ENCODE measurements around the gene MYO18B. TPM values are rescaled to one million over a fixed set of nuclear protein-coding genes. Genes with fewer than 3 reads are reported as not detected.

The MYO18B gene
- total RNA-seq, 1 donor from 2014 or later, result 1.9 TPM

GRCh38 chr22:25750569-25751173 is 8.7 kb downstream of the MYO18B start:
- Mint-ChIP-seq H3K27ac (no peak overlapping the region), H3K4me3 (ENCODE audit: low read depth) (no peak overlapping the region), H3K9me3 (ENCODE audit: low read depth) (peaks cover 2% of the 10 kb centered on the region), H3K36me3 (ENCODE audit: insufficient read depth) (no peaks in the 10 kb centered on the region), H3K27me3 (peaks cover 30% of the 10 kb centered on the region), H3K4me1 (ENCODE audit: low read depth) (no peaks in the 10 kb centered on the region)
- DNase-seq (ENCODE audit: low spot score, unreplicated experiment), result no peak
- no peak for TF ChIP-seq CTCF (IDR thresholded peaks at IDR 0.05; ENCODE audit: unreplicated experiment)

GRCh38 chr22:25751174-25751581 is 9.2 kb downstream of the MYO18B start:
- no peaks in the 10 kb centered on the region for H3K36me3 Mint-ChIP-seq (ENCODE audit: insufficient read depth)
- H3K27ac Mint-ChIP-seq, result no peak overlapping the region
- TF ChIP-seq CTCF (IDR thresholded peaks at IDR 0.05; ENCODE audit: unreplicated experiment), result no peak
- H3K4me3 Mint-ChIP-seq (ENCODE audit: low read depth), result no peak overlapping the region
- no peaks in the 10 kb centered on the region for H3K4me1 Mint-ChIP-seq (ENCODE audit: low read depth)
- DNase-seq (ENCODE audit: low spot score, unreplicated experiment), result no peak
- H3K9me3 Mint-ChIP-seq (ENCODE audit: low read depth), result peaks cover 2% of the 10 kb centered on the region
- H3K27me3 Mint-ChIP-seq, result peaks cover 28% of the 10 kb centered on the region

- Mint-ChIP-seq H3K4me3 (ENCODE audit: low read depth) (no peak overlapping the region), H3K36me3 (ENCODE audit: insufficient read depth) (no peaks in the 10 kb centered on the region), H3K27ac (no peak overlapping the region), H3K9me3 (ENCODE audit: low read depth) (peaks cover 2% of the 10 kb centered on the region), H3K27me3 (peaks cover 28% of the 10 kb centered on the region), H3K4me1 (ENCODE audit: low read depth) (no peaks in the 10 kb centered on the region)
- no peak for DNase-seq (ENCODE audit: low spot score, unreplicated experiment)
- no peak for TF ChIP-seq CTCF (IDR thresholded peaks at IDR 0.05; ENCODE audit: unreplicated experiment)
Observed at GRCh38 chr22:25752615-25753214, 10.7 kb downstream of the MYO18B start.

GRCh38 chr22:25753252-25753651 is 11.3 kb downstream of the MYO18B start:
- no peak for TF ChIP-seq CTCF (IDR thresholded peaks at IDR 0.05; ENCODE audit: unreplicated experiment)
- Mint-ChIP-seq H3K36me3 (ENCODE audit: insufficient read depth) (no peaks in the 10 kb centered on the region), H3K4me3 (ENCODE audit: low read depth) (no peak overlapping the region)

GRCh38 chr22:25754527-25755202 is 12.7 kb downstream of the MYO18B start:
- Mint-ChIP-seq H3K27me3 (peaks cover 16% of the 10 kb centered on the region), H3K4me3 (ENCODE audit: low read depth) (no peak overlapping the region), H3K4me1 (ENCODE audit: low read depth) (no peaks in the 10 kb centered on the region), H3K9me3 (ENCODE audit: low read depth) (peaks cover 2% of the 10 kb centered on the region), H3K36me3 (ENCODE audit: insufficient read depth) (no peaks in the 10 kb centered on the region), H3K27ac (no peak overlapping the region)
- TF ChIP-seq CTCF (IDR thresholded peaks at IDR 0.05; ENCODE audit: unreplicated experiment), result no peak
- no peak for DNase-seq (ENCODE audit: low spot score, unreplicated experiment)

More at GRCh38 chr22:25753252-25753651, 11.3 kb downstream of the MYO18B start:
- Mint-ChIP-seq H3K9me3 (ENCODE audit: low read depth) (peaks cover 2% of the 10 kb centered on the region), H3K27ac (no peak overlapping the region), H3K27me3 (peaks cover 28% of the 10 kb centered on the region), H3K4me1 (ENCODE audit: low read depth) (no peaks in the 10 kb centered on the region)
- DNase-seq (ENCODE audit: low spot score, unreplicated experiment), result no peak

Measured in progenitor cell of endocrine pancreas (in vitro differentiated cells).